ENCODE measurements around the gene GPR148. TPM values are rescaled to one million over a fixed set of nuclear protein-coding genes. Genes with fewer than 3 reads are reported as not detected.

Gene GPR148
- total and polyA plus RNA-seq, 9 donors: not detected

DNA sequence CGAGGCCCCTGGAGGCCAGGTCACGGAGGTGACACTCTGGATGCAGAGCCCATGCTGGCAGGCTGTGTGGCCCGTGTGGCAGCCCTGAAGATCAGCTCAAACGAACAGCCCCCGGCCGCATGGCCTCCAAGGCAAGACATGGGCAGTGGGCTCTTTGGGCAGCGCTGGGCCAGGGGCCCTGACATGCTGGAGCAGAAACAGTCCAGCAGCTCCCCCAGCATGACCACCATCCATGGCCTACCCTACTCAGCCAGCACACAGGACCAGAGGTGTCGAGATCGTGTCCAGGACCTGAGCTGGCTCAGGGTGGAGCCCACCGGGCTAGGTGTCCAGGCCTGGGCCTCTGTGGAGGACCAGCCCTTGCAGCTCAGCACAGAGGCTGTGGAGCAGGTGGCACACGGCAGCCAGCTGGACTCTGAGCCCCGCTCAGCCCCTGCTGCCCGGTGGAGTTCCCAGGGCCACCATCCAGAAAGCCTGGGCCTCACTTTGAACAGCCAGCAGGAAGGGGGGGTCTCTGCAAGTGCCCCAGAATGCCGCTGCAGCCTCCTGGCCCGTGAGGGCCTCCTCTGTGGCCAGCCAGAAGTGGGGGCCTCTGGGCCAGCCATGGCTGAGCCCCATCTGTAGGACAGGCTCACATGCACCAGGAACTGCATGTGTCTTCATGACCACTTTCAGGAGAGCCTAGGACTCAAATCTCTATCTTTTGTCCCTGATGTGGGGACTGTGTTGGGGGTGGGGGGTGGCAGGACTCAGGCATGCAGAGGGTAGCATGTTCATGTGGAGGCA lies 35.4 kb downstream of the GPR148 start:
- Histone ChIP-seq H3K4me3 (no peak overlapping the region), H3K36me3 (no peaks in the 10 kb centered on the region), H3K4me1 (ENCODE audit: insufficient read depth) (no peaks in the 10 kb centered on the region), H3K9me3 (no peaks in the 10 kb centered on the region), H3K27ac (no peak overlapping the region), H3K27me3 (no peaks in the 10 kb centered on the region)
- no peak for DNase-seq
- intact Hi-C loops (cut with DNase I): no loop called here
- no peak for TF ChIP-seq EP300 (IDR thresholded peaks at IDR 0.05)
- no peak for TF ChIP-seq POLR2A (IDR thresholded peaks at IDR 0.05)
- TF ChIP-seq CTCF (IDR thresholded peaks at IDR 0.05): no peak
- 80 to 85% (median 80%) methylated on average over 12 to 15 of the region's 15 CpGs for WGBS, 3 donors

GRCh38 chr2:130764821-130765115 lies 35.9 kb downstream of the GPR148 start:
- Histone ChIP-seq H3K36me3 (no peaks in the 10 kb centered on the region), H3K9me3 (no peaks in the 10 kb centered on the region), H3K27me3 (no peaks in the 10 kb centered on the region), H3K4me1 (ENCODE audit: insufficient read depth) (no peaks in the 10 kb centered on the region), H3K4me3 (no peak overlapping the region), H3K27ac (no peak overlapping the region)
- no peak for TF ChIP-seq CTCF (IDR thresholded peaks at IDR 0.05)
- TF ChIP-seq POLR2A (IDR thresholded peaks at IDR 0.05): no peak
- TF ChIP-seq EP300 (IDR thresholded peaks at IDR 0.05): no peak
- 85 to 88% (median 87%) methylated on average over 5 of the region's 5 CpGs for WGBS, 3 donors
- intact Hi-C loops (cut with DNase I): no loop called here
- no peak for DNase-seq

- Histone ChIP-seq H3K27ac (no peak overlapping the region), H3K4me3 (no peak overlapping the region), H3K36me3 (no peaks in the 10 kb centered on the region), H3K4me1 (ENCODE audit: insufficient read depth) (no peaks in the 10 kb centered on the region), H3K27me3 (no peaks in the 10 kb centered on the region), H3K9me3 (no peaks in the 10 kb centered on the region)
- 79 to 89% (median 81%) methylated on average over 6 of the region's 6 CpGs for whole genome bisulfite sequencing, 3 donors
- TF ChIP-seq POLR2A (IDR thresholded peaks at IDR 0.05) (no peak), CTCF (IDR thresholded peaks at IDR 0.05) (no peak), EP300 (IDR thresholded peaks at IDR 0.05) (no peak)
- intact Hi-C loops (cut with DNase I): no loop called here
- DNase-seq: no peak
Observed at GRCh38 chr2:130765464-130765863, 36.6 kb downstream of the GPR148 start.

- H3K36me3 ChIP-seq: no peaks in the 10 kb centered on the region
- 85 to 87% (median 86%) methylated on average over 7 of the region's 7 CpGs for WGBS, 3 donors
- no peak overlapping the region for H3K27ac ChIP-seq
- DNase-seq: no peak
- no peak overlapping the region for H3K4me3 ChIP-seq
- TF ChIP-seq CTCF (IDR thresholded peaks at IDR 0.05) (no peak), POLR2A (IDR thresholded peaks at IDR 0.05) (no peak), EP300 (IDR thresholded peaks at IDR 0.05) (no peak)
- H3K27me3 ChIP-seq: no peaks in the 10 kb centered on the region
- H3K4me1 ChIP-seq (ENCODE audit: insufficient read depth): no peaks in the 10 kb centered on the region
- intact Hi-C loops (cut with DNase I): no loop called here
- no peaks in the 10 kb centered on the region for H3K9me3 ChIP-seq
Observed at GRCh38 chr2:130766037-130766436, 37.2 kb downstream of the GPR148 start.
